ENCODE measurements around the gene NAV1.
A peak's percentile ranks its signal among the peaks of the same experiment; 100 is the strongest.

The NAV1 gene

GRCh38 chr1:201553496-201554189 lies 14.7 kb downstream of the NAV1 start:
- H3K36me3 ChIP-seq (ENCODE audit: control insufficient read depth in 1 of 2, insufficient read depth in 2 of 2, low read length in 2 of 2): peaks cover 0 to 6% of the 10 kb centered on the region in 2 experiments
- WGBS (ENCODE audit: extremely low coverage, insufficient coverage, insufficient read length): no CpG with 5 or more reads among the region's 8 CpGs

GRCh38 chr1:201554190-201554600 lies 15.3 kb downstream of the NAV1 start:
- Histone ChIP-seq H3K9me3 (ENCODE audit: insufficient read depth, low read depth, low read length) (no peaks in the 10 kb centered on the region), H3K23ac (ENCODE audit: low read length) (no peak overlapping the region), H3K27me3 (ENCODE audit: insufficient read depth, low read length) (no peaks in the 10 kb centered on the region), H3K4me1 (ENCODE audit: control insufficient read depth in 1 of 2, insufficient read depth in 2 of 2, low read length in 2 of 2) (peaks cover 29 to 41% of the 10 kb centered on the region in 2 experiments), H2BK120ac (ENCODE audit: insufficient read depth, low read length, poor library complexity) (peak overlapping the region; percentile 0), H2BK5ac (ENCODE audit: low read depth, low read length, poor library complexity) (no peak overlapping the region), H3K9ac (ENCODE audit: low read length) (no peak overlapping the region), H3K36me3 (ENCODE audit: control insufficient read depth in 1 of 2, insufficient read depth in 2 of 2, low read length in 2 of 2) (peaks cover 0 to 4% of the 10 kb centered on the region in 2 experiments), H3K4me2 (ENCODE audit: low read length) (no peak overlapping the region), H3K18ac (ENCODE audit: low read length) (peak overlapping the region; percentile 10), H3K79me1 (ENCODE audit: low read length) (no peaks in the 10 kb centered on the region), H4K12ac (ENCODE audit: low read depth, low read length) (no peak overlapping the region), H3K27ac (ENCODE audit: low read depth, low read length) (no peak overlapping the region), H2BK12ac (ENCODE audit: low read length) (peak overlapping the region; percentile 0), H4K91ac (ENCODE audit: low read depth, low read length) (no peak overlapping the region), H2AFZ (ENCODE audit: insufficient read depth, low read length, poor library complexity) (no peak overlapping the region), H3K4me3 (ENCODE audit: low read depth, low read length) (no peak overlapping the region), H3K4ac (ENCODE audit: low read depth, low read length) (peak overlapping the region; percentile 13), H3K79me2 (ENCODE audit: control insufficient read depth, insufficient read depth, low read length, poor library complexity) (peaks cover 12% of the 10 kb centered on the region), H4K8ac (ENCODE audit: low read depth, low read length) (no peak overlapping the region), H3K14ac (ENCODE audit: low read length) (no peak overlapping the region), H2AK5ac (ENCODE audit: low read length) (peak overlapping the region; percentile 26)
- no CpG with 5 or more reads among the region's 10 CpGs for WGBS (ENCODE audit: extremely low coverage, insufficient coverage, insufficient read length)
- peak; percentile 56 to 64 for DNase-seq

More at GRCh38 chr1:201553496-201554189, 14.7 kb downstream of the NAV1 start:
- Histone ChIP-seq H2BK12ac (ENCODE audit: low read length) (no peak overlapping the region), H2BK120ac (ENCODE audit: insufficient read depth, low read length, poor library complexity) (peak overlapping the region; percentile 0), H3K79me1 (ENCODE audit: low read length) (no peaks in the 10 kb centered on the region), H3K9ac (ENCODE audit: low read length) (no peak overlapping the region), H3K27me3 (ENCODE audit: insufficient read depth, low read length) (no peaks in the 10 kb centered on the region), H2AFZ (ENCODE audit: insufficient read depth, low read length, poor library complexity) (no peak overlapping the region), H4K12ac (ENCODE audit: low read depth, low read length) (no peak overlapping the region), H4K8ac (ENCODE audit: low read depth, low read length) (no peak overlapping the region), H3K4ac (ENCODE audit: low read depth, low read length) (peak overlapping the region; percentile 13), H3K4me3 (ENCODE audit: low read depth, low read length) (no peak overlapping the region), H3K9me3 (ENCODE audit: insufficient read depth, low read depth, low read length) (no peaks in the 10 kb centered on the region), H4K91ac (ENCODE audit: low read depth, low read length) (peak overlapping the region; percentile 22), H2AK5ac (ENCODE audit: low read length) (no peak overlapping the region), H3K18ac (ENCODE audit: low read length) (peak overlapping the region; percentile 10), H3K4me2 (ENCODE audit: low read length) (no peak overlapping the region), H2BK5ac (ENCODE audit: low read depth, low read length, poor library complexity) (no peak overlapping the region), H3K4me1 (ENCODE audit: control insufficient read depth in 1 of 2, insufficient read depth in 2 of 2, low read length in 2 of 2) (peaks cover 29 to 41% of the 10 kb centered on the region in 2 experiments), H3K27ac (ENCODE audit: low read depth, low read length) (no peak overlapping the region), H3K79me2 (ENCODE audit: control insufficient read depth, insufficient read depth, low read length, poor library complexity) (peaks cover 12% of the 10 kb centered on the region), H3K23ac (ENCODE audit: low read length) (no peak overlapping the region), H3K14ac (ENCODE audit: low read length) (no peak overlapping the region)
- DNase-seq: no peak

GRCh38 chr1:201554789-201555592 lies 16.1 kb downstream of the NAV1 start:
- H3K9ac ChIP-seq (ENCODE audit: low read length): no peak overlapping the region
- no peaks in the 10 kb centered on the region for H3K9me3 ChIP-seq (ENCODE audit: insufficient read depth, low read depth, low read length)
- no peak overlapping the region for H2AK5ac ChIP-seq (ENCODE audit: low read length)
- H2BK12ac ChIP-seq (ENCODE audit: low read length): no peak overlapping the region
- no peak overlapping the region for H3K27ac ChIP-seq (ENCODE audit: low read depth, low read length)
- H3K79me1 ChIP-seq (ENCODE audit: low read length): no peaks in the 10 kb centered on the region
- no CpG with 5 or more reads among the region's 7 CpGs for WGBS (ENCODE audit: extremely low coverage, insufficient coverage, insufficient read length)
- no peaks in the 10 kb centered on the region for H3K27me3 ChIP-seq (ENCODE audit: insufficient read depth, low read length)
- no peak overlapping the region for H3K23ac ChIP-seq (ENCODE audit: low read length)
- H3K4me2 ChIP-seq (ENCODE audit: low read length): no peak overlapping the region
- H3K14ac ChIP-seq (ENCODE audit: low read length): no peak overlapping the region
- H3K4me3 ChIP-seq (ENCODE audit: low read depth, low read length): no peak overlapping the region
- DNase-seq: no peak
- H3K4ac ChIP-seq (ENCODE audit: low read depth, low read length): peak overlapping the region; percentile 50
- peak overlapping the region; percentile 12 for H4K91ac ChIP-seq (ENCODE audit: low read depth, low read length)
- no peak overlapping the region for H4K12ac ChIP-seq (ENCODE audit: low read depth, low read length)
- peaks cover 0 to 4% of the 10 kb centered on the region in 2 experiments for H3K36me3 ChIP-seq (ENCODE audit: control insufficient read depth in 1 of 2, insufficient read depth in 2 of 2, low read length in 2 of 2)
- peaks cover 29 to 42% of the 10 kb centered on the region in 2 experiments for H3K4me1 ChIP-seq (ENCODE audit: control insufficient read depth in 1 of 2, insufficient read depth in 2 of 2, low read length in 2 of 2)
- peak overlapping the region; percentile 40 for H4K8ac ChIP-seq (ENCODE audit: low read depth, low read length)
- H3K18ac ChIP-seq (ENCODE audit: low read length): peak overlapping the region; percentile 5
- H2BK120ac ChIP-seq (ENCODE audit: insufficient read depth, low read length, poor library complexity): peak overlapping the region; percentile 7
- H2AFZ ChIP-seq (ENCODE audit: insufficient read depth, low read length, poor library complexity): no peak overlapping the region
- peaks cover 12% of the 10 kb centered on the region for H3K79me2 ChIP-seq (ENCODE audit: control insufficient read depth, insufficient read depth, low read length, poor library complexity)
- H2BK5ac ChIP-seq (ENCODE audit: low read depth, low read length, poor library complexity): peak overlapping the region; percentile 26

GRCh38 chr1:201555593-201555945 lies 16.6 kb downstream of the NAV1 start:
- Histone ChIP-seq H3K79me2 (ENCODE audit: control insufficient read depth, insufficient read depth, low read length, poor library complexity) (peaks cover 12% of the 10 kb centered on the region), H3K9ac (ENCODE audit: low read length) (no peak overlapping the region), H3K9me3 (ENCODE audit: insufficient read depth, low read depth, low read length) (no peaks in the 10 kb centered on the region), H4K12ac (ENCODE audit: low read depth, low read length) (no peak overlapping the region), H3K4me3 (ENCODE audit: low read depth, low read length) (no peak overlapping the region), H3K36me3 (ENCODE audit: control insufficient read depth in 1 of 2, insufficient read depth in 2 of 2, low read length in 2 of 2) (peaks cover 3 to 4% of the 10 kb centered on the region in 2 experiments), H2BK5ac (ENCODE audit: low read depth, low read length, poor library complexity) (peak overlapping the region; percentile 26), H4K8ac (ENCODE audit: low read depth, low read length) (peak overlapping the region; percentile 40), H3K23ac (ENCODE audit: low read length) (no peak overlapping the region), H3K4me2 (ENCODE audit: low read length) (no peak overlapping the region), H3K4ac (ENCODE audit: low read depth, low read length) (peak overlapping the region; percentile 39), H2BK120ac (ENCODE audit: insufficient read depth, low read length, poor library complexity) (peak overlapping the region; percentile 7), H3K14ac (ENCODE audit: low read length) (no peak overlapping the region), H4K91ac (ENCODE audit: low read depth, low read length) (peak overlapping the region; percentile 12), H3K27me3 (ENCODE audit: insufficient read depth, low read length) (no peaks in the 10 kb centered on the region), H2BK12ac (ENCODE audit: low read length) (no peak overlapping the region), H2AK5ac (ENCODE audit: low read length) (no peak overlapping the region), H3K18ac (ENCODE audit: low read length) (peak overlapping the region; percentile 5), H3K4me1 (ENCODE audit: control insufficient read depth in 1 of 2, insufficient read depth in 2 of 2, low read length in 2 of 2) (peaks cover 29 to 42% of the 10 kb centered on the region in 2 experiments), H3K79me1 (ENCODE audit: low read length) (no peaks in the 10 kb centered on the region), H3K27ac (ENCODE audit: low read depth, low read length) (no peak overlapping the region), H2AFZ (ENCODE audit: insufficient read depth, low read length, poor library complexity) (no peak overlapping the region)
- no CpG with 5 or more reads among the region's 9 CpGs for WGBS (ENCODE audit: extremely low coverage, insufficient coverage, insufficient read length)
- no peak for DNase-seq
